ENCODE results near the gene IGF2. TPM values are rescaled to one million over a fixed set of nuclear protein-coding genes. Genes with fewer than 3 reads are reported as not detected.

The IGF2 gene
- total RNA-seq, 1 experiment from 2014 or later = 0.35 TPM

GRCh38 chr11:2142762-2143202 lies 3.6 kb upstream of the IGF2 start:
- peak; percentile 68 for DNase-seq (ENCODE audit: unreplicated experiment)
- POLR2A ChIA-PET = interaction anchor here (0.5 to 0.7 kb wide), 3 partner anchors 49 to 1446 kb away, joined by 3 to 4 read pairs (median 3); no protein-coding TSS in a partner anchor
- Mint-ChIP-seq H3K9me3 (ENCODE audit: unreplicated experiment) (no peaks in the 10 kb centered on the region), H3K4me1 (ENCODE audit: insufficient read depth, unreplicated experiment) (peaks cover 13% of the 10 kb centered on the region), H3K27ac (ENCODE audit: low read depth, unreplicated experiment) (peak overlapping the region; percentile 36), H3K4me3 (ENCODE audit: unreplicated experiment) (peak overlapping the region; percentile 22), H3K27me3 (ENCODE audit: insufficient read depth, unreplicated experiment) (peaks cover 75% of the 10 kb centered on the region), H3K36me3 (ENCODE audit: insufficient read depth, unreplicated experiment) (no peaks in the 10 kb centered on the region)
- TF ChIP-seq CTCF (IDR thresholded peaks at IDR 0.05; ENCODE audit: unreplicated experiment) = no peak
- CTCF ChIA-PET = interaction anchor here (0.6 to 3.1 kb wide), 4 partner anchors 7 to 490 kb away, joined by 3 to 16 read pairs (median 4); no protein-coding TSS in a partner anchor
- intact Hi-C loops (cut with micrococcal nuclease) = loop anchor here (5.0 kb wide), 1 partner anchor 50 kb away; no protein-coding TSS in a partner anchor
- BruUV-seq (replicated peaks) = no TSS peak

GRCh38 chr11:2142300-2142759 lies 3.1 kb upstream of the IGF2 start:
- Mint-ChIP-seq H3K9me3 (ENCODE audit: unreplicated experiment) (no peaks in the 10 kb centered on the region), H3K4me3 (ENCODE audit: unreplicated experiment) (peak overlapping the region; percentile 22), H3K27me3 (ENCODE audit: insufficient read depth, unreplicated experiment) (peaks cover 74% of the 10 kb centered on the region), H3K27ac (ENCODE audit: low read depth, unreplicated experiment) (peak overlapping the region; percentile 36), H3K36me3 (ENCODE audit: insufficient read depth, unreplicated experiment) (no peaks in the 10 kb centered on the region), H3K4me1 (ENCODE audit: insufficient read depth, unreplicated experiment) (peaks cover 13% of the 10 kb centered on the region)
- ChIA-PET CTCF (interaction anchor here (0.7 to 3.1 kb wide), 5 partner anchors 8 to 490 kb away, joined by 3 to 16 read pairs (median 3); no protein-coding TSS in a partner anchor), POLR2A (interaction anchor here (0.6 kb wide), 1 partner anchor 1445 kb away, joined by 3 read pairs; no protein-coding TSS in a partner anchor)
- peak; percentile 56 for DNase-seq (ENCODE audit: unreplicated experiment)
- intact Hi-C loops (cut with micrococcal nuclease) = loop anchor here (5.0 kb wide), 1 partner anchor 50 kb away; no protein-coding TSS in a partner anchor
- no peak for TF ChIP-seq CTCF (IDR thresholded peaks at IDR 0.05; ENCODE audit: unreplicated experiment)
- no TSS peak for BruUV-seq (replicated peaks)

GRCh38 chr11:2140411-2141400 lies 1.5 kb upstream of the IGF2 start:
- intact Hi-C loops (cut with micrococcal nuclease) = loop anchor here (5.0 kb wide), 1 partner anchor 48 kb away; no protein-coding TSS in a partner anchor
- CTCF ChIA-PET = interaction anchor here (1.0 to 3.1 kb wide), 3 partner anchors 10 to 105 kb away, joined by 4 to 16 read pairs (median 8); no protein-coding TSS in a partner anchor
- no peak overlapping the region for H3K4me3 Mint-ChIP-seq (ENCODE audit: unreplicated experiment)

More at GRCh38 chr11:2140411-2141400, 1.5 kb upstream of the IGF2 start:
- peaks cover 74% of the 10 kb centered on the region for H3K27me3 Mint-ChIP-seq (ENCODE audit: insufficient read depth, unreplicated experiment)
- H3K9me3 Mint-ChIP-seq (ENCODE audit: unreplicated experiment) = no peaks in the 10 kb centered on the region
- H3K36me3 Mint-ChIP-seq (ENCODE audit: insufficient read depth, unreplicated experiment) = peaks cover 4% of the 10 kb centered on the region
- no TSS peak for BruUV-seq (replicated peaks)
- H3K4me1 Mint-ChIP-seq (ENCODE audit: insufficient read depth, unreplicated experiment) = peaks cover 13% of the 10 kb centered on the region
- TF ChIP-seq CTCF (IDR thresholded peaks at IDR 0.05; ENCODE audit: unreplicated experiment) = no peak
- POLR2A ChIA-PET = no interaction called here
- no peak for DNase-seq (ENCODE audit: unreplicated experiment)
- no peak overlapping the region for H3K27ac Mint-ChIP-seq (ENCODE audit: low read depth, unreplicated experiment)

Measured in MCF 10A (cell line).